ENCODE results near the gene PRICKLE2.

- TF ChIP-seq CEBPZ (IDR thresholded peaks at IDR 0.05; ENCODE audit: low read depth, low read length) (no peak), SPI1 (IDR thresholded peaks at IDR 0.05; ENCODE audit: borderline replicate concordance, insufficient read depth, low read depth, low read length) (no peak), SIX5 (IDR thresholded peaks at IDR 0.05; ENCODE audit: low read depth, low read length, severe bottlenecking) (no peak)
Measured at GRCh38 chr3:64131725-64132469, 93.4 kb downstream of the PRICKLE2 start.

Data from GM12878 (cell line).